NCI-H526 treated with DMSO at 0.1 percent for 48 hours (cell line): Measurements from ENCODE around the gene PBOV1.

Experiments used
- DNase-seq: peaks from one replicate; lab custom pipeline; 2025; lab: John Stamatoyannopoulos, UW

Gene PBOV1

DNA sequence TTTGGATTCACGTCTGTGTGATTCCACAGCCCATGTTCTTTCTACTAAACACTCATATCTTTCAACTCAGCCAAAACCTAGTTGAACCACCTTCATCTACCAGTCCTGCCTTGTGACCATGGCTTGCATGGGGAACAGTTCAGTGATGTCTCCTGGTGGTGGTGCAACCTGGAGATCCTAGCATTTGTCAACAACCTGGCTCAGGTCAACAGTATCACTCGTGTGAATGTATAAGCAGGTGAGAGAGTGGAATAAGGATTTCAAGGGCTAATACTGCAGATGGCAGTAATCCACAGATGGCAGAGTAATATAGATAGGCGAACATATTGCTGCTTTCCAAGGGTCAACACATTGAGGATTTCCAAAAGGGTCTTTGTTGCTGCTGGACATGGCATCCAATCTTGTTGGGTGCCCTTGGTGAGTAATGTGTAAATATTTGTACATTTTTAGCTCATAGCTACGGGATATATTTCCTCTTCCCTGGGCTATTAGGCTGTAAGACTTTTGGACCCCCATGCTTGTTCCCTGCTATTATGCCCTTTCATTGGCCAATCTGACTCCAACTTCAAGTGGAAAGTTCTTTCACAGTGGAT is 13.4 kb downstream of the PBOV1 start:
- DNase-seq: no peak

DNA sequence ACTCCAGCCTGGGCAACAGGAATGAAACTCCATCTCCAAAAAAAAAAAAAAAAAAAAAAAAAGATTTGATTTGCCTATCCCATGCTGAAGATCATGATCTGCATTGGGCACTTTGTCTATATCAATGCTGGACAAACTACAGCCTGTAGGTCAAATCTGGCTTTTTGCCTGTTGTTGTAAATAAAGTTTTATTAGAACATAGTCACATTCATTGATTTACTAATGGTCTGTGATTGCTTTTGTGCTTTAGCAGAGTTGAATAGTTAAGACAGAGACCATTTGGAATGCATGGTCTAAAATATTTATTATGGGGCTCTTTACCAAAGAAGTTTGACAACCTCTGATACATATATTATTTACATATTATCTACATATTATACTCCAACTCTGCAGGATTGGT is 14.0 kb downstream of the PBOV1 start:
- no peak for DNase-seq

DNA sequence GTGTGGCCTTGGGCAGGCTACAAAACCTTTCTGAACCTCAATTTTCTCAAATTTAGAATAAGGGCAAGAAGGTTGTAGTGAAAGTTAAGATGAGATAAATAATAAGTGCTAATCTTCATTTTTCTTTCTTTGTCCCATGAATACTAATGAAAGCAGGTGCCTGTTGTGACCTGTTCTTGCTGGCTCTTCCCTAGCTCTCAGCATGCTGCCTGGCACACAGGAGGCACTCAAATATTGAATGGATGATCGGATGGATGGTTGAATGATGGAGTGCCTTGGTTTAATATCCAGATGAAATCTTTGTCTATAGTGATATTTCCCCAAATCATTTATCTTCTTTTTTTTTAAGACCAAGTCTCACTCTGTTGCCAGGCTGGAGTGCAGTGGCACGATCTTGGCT is 15.0 kb downstream of the PBOV1 start:
- no peak for DNase-seq

DNA sequence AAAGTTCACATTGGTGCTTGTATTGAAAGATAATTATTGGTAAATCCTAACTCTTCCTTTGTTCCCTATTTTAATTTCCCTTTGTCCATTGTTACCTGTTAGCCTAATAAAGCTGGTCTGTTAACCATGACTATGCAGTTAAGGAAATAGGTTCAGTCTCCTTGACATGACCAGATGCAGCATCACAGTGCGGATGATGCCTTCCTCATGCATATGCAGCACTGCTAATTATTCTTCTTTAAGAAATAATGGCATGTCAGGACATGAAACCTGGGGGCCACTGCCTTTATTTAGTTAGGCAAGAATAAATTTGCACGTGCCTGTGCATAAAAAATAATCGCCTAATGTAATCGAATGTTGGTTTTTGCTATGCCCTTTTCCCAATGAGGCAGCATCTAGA is 16.5 kb downstream of the PBOV1 start:
- DNase-seq: peak; percentile 89

DNA sequence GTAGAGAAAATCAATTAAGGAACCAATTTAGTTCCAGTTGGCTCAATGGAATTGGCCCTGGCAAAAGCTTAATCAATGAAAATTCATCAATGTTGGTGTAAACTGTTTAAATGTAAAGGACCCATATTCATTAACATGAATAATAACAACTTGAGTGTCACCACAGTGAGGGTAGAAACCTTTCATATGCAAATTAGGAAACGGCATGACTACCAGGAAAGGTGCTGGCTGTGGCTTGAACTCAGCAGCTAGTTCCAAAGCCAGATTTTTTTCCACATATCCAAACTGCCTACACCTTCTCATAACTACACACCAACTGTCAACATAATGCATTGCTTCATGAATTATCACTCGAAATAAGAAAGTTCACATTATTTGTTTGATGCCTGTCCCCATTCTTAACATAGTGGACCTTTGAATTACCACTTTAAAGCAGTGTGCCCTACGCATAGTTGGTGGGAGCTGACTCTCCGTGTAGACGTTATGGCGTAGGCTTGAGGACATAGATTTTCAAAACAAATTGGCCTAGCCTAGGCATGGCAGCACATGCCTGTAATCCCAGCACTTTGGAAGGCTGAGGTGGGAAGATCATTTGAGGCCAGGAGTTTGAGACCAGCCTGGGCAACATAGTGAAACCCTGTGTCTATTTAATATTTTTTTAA is 19.7 kb downstream of the PBOV1 start:
- no peak for DNase-seq

DNA sequence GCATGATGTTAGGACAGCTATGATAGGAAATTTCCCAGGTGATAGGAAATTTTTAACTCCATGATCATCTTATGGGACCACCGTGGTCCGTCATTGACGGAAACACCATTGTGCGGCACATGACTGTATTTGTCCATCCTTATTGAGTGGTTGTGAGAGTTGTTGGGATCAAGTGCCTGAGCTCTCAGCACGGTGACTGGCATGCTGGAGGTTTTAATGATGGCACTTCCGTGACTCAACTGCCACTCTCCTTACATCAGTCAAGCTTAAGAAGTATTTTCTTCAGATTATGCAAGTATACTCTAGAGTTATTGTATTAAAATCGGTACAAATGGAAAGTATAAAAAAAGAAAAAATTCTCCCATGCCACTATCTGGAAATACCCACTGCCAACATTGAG is 20.7 kb downstream of the PBOV1 start:
- DNase-seq: no peak

DNA sequence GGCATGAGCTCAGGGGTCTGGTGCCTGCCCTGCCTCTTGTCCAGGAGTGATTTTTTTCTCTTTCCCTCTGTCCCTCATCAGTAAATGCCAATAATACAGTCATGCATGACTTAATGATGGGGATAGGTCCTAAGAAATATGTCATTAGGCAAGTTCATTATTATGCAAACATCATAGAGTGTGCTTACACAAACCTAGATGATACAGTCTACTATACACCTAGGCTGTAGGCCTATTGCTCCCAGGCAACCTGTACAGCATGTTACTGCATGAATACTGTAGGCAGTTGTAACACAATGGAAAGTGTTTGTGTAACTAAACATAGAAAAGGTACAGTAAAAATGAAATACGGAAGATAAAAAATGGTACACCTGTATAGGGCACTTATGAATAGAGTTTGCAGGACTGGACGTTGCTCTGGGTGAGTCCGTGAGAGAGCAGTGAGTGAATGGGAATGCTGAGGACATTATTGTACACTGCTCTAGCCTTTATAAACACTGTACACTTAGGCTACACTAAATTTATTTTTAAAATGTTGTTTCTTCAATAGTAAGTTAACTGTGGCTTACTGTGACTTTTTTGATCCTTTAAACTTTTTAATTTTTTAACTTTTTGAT is 22.1 kb downstream of the PBOV1 start:
- DNase-seq: no peak

DNA sequence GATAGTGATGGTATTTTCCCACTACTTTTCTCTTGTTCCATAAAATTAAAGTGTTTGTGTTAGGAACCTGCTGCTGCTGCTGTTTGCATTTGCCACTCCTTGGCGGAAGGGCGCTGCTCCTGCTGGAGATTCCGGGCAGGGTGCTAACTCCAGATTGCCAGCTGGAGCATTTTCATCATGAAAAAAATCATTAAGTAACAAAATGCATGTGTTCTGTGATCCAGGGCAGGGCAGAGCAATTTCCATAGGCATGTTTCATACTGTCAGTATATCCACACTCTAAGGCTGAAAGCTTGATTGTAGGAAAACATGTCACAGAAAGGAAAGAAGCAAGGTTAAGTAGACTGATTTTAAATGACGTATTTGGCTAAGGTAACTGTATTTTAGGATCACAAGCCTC is 24.0 kb downstream of the PBOV1 start:
- no peak for DNase-seq

DNA sequence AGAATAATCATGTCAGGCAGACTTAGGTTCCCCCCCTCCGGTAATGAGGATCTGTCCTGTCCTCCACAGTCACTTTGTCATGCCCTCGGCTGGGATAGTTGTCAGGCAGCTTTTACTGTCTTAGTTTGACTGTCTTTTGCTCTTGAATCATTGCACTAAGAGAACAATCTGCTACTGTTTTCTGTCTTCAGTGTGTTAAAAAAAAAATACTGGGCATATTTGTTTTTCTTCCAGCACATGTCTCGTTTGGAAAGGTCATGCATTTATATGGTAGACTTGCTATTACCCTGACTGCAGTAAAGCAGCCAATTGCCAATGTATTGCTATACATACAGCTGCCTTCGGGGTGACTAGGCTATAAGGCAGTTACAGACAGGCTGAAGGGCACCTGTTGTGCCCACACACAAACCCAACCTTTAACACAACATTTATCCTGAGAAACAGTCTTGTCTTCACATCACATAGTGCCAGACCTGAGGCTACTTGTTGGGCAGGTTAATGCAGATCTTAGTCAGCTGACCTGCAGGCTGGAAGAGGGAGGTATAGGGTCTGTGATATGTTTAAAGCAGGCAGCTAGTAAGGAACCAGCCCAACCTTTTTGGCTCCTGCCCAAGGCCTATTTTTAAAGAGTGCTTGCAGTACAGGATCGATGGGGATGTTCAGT is 29.9 kb downstream of the PBOV1 start:
- no peak for DNase-seq

DNA sequence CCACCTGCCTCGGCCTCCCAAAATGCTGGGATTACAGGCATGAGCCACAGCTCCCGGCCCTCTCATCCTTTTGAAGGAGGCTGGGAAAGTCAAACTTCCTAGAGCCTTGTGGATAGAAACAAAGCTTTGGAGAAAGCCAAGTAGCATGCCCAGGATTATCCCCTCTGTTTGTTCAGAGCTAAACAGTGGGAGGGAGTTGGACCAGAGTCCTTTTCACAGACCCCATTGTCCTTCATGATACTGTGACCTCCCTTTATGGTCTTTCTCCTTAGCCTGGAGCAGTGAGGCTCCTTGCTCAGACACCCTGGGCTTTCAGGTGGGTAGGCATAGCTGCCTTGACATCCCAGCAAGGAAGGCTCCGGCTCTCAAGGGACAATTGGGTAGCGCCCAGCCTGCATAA is 31.1 kb downstream of the PBOV1 start:
- DNase-seq: no peak

DNA sequence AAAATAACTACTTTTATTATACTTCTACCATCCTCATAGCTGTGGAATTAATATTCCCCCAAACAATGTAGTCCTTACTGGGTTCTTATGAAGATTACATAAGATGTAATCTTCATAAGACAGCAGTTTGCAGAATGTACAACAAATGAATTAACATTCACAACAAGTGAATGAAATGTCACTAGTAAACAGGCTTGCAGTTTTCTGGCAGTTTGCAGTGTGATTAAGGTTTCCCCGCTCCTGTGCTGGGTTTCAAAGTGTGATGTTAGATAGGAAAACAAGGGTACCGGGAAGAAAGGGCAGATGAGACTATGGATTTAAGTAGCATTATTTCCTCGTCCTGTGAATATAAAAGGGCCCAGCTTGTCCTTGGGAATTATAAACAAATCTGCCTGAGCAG is 34.1 kb downstream of the PBOV1 start:
- no peak for DNase-seq

DNA sequence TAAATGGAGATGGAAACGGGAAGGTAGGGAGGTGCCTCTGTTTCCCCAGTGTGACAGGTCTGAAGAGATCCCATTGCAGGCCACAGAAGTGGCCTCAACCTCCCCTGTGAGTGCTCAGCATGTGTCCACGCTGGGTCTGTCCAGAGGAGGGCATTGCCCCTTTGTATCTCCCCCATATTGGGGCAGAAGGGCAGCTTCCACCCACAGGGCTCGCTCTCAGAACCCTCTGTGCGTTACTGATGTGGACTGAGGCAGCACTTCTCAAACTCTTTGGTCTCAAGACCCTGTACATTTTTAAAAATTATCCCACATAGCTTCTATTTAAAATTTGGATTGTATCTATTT is 34.5 kb downstream of the PBOV1 start:
- DNase-seq: no peak

DNA sequence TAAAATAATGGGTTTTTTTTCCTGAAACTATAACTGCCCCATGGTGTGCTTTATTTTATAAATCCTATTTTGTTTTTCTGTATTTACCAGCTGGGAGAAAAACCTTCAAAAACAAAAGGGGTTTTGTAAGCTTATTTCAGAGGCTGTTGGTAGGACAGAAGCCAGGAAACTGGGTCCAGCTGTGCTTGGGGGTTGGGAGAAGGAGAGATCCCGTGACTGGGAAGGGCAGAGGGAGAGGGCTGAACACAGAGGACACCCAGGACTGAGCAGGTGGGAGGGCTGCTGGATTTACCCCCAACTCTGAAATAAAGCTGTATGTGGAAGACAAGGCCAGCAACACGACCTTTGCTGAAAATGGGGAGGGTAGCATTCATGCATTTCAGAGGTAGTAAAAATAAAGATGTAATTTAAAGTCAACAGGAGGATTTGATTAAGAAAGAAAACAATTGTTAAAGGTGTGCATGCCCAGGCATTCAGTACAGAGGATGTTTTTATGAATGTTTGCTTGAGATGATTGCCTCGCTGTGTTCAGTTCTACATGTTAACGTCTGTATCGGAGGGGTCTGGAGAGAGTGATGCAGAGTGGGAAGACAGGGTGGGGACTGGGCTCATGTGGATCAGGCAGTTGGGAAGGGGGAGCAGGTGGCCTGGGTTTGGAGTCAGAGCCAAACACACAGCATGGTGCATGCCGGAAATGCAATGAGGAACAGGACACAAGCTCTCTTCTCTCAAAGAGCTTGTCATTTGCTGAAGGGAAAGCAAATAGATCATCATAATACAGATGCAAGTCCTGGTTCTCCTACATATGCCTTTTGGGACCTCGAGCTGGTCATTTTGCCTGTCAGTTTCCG is 35.1 kb downstream of the PBOV1 start:
- DNase-seq: no peak

DNA sequence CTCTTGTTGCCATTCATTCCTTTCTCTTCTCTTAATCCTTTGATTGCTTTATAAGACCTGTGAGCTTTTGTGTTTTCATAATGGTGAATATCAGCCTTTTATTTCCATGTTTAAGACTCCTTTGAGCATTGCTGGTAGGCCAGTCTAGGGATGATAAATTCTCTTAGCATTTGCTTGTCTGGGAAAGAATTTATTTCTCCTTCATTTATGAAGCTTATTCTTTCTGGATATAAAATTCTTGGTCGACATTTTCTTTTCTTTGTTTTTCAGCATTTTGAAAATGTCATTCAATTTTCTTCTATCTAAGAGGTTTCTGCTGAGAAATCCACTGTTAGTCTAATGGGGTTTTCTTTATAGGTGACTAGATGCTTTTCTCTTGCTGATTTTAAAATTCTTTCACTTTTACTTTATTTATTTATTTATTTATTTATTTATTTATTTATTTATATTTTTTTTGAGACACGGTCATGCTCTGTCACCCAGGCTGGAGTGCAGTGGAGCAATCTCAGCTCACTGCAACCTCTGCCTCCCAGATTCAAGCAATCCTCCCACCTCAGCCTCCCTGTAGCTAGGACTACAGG is 41.5 kb downstream of the PBOV1 start:
- no peak for DNase-seq

DNA sequence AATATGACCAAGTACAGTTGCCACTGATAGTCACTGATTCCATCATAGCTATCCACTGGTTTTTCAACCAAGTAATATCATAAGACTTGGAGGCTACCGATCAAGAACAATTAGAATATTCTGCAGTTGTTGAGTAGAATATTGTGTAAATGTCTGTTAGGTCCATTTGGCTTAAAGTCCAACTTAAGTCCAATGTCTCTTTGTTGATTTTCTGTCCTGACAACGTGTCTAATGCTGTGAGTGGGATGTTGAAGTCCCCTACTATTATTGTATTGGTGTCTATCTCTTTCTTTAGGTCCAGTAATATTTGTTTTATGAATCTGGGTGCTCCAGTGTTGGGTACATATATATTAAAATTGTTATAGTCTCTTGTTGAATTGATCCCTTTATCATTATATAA is 42.7 kb downstream of the PBOV1 start:
- DNase-seq: no peak
